K562 (cell line): Measurements from ENCODE around the gene PKLR. TPM values are rescaled to one million over a fixed set of nuclear protein-coding genes. Genes with fewer than 3 reads are reported as not detected.

Experiments
- ATF1 ChIP-seq, 2 experiments: fragments of 450-650 bp in 1 of 2; IDR thresholded peaks; 2 replicates each; pipeline ENCODE4 v1.6.1; 2016; ENCODE audit warnings: missing compliant biosample characterization in 1 of 2, missing genetic modification characterization in 1 of 2
- BRD9 ChIP-seq: fragments of 450-650 bp; IDR thresholded peaks from 2 replicates; pipeline ENCODE4 v1.6.1; 2018; ENCODE audit warnings: low read depth; ENCODE audit not compliant: partially characterized antibody
- BRF2 ChIP-seq: IDR thresholded peaks from 3 replicates; pipeline ENCODE4 v1.6.1; 2011; ENCODE audit warnings: borderline replicate concordance, mild to moderate bottlenecking; ENCODE audit not compliant: insufficient read length, insufficient read depth
- CBX1 ChIP-seq: sonication (generic); IDR thresholded peaks from 2 replicates; pipeline ENCODE4 v1.6.1; 2016; ENCODE audit warnings: antibody characterized with exemption, low read depth, mild to moderate bottlenecking
- FOXA1 ChIP-seq: fragments of 450-650 bp; IDR thresholded peaks from 2 replicates; pipeline ENCODE4 v1.6.1; 2016; ENCODE audit warnings: mild to moderate bottlenecking, borderline replicate concordance
- GMEB1 ChIP-seq: fragments of 250-450 bp; sonication (Bioruptor Pico); IDR thresholded peaks from 2 replicates; pipeline ENCODE4 v1.4.0; 2020; ENCODE audit warnings: mild to moderate bottlenecking
- HDGF ChIP-seq: fragments of 450-650 bp; IDR thresholded peaks from 2 replicates; pipeline ENCODE4 v1.6.1; 2016
- PML ChIP-seq: IDR thresholded peaks from 2 replicates; pipeline ENCODE4 v1.6.1; 2012; ENCODE audit warnings: low read length, inconsistent platforms
- PREB ChIP-seq: sonication (generic); formaldehyde crosslinking; IDR thresholded peaks from 2 replicates; pipeline ENCODE4 v1.8.1; 2023; ENCODE audit warnings: mild to moderate bottlenecking, missing genetic modification reagents
- PTRF ChIP-seq: fragments of 450-650 bp; IDR thresholded peaks from 2 replicates; pipeline ENCODE4 v1.6.1; 2016; ENCODE audit warnings: mild to moderate bottlenecking, missing genetic modification characterization, missing compliant biosample characterization
- RBM17 ChIP-seq: fragments of 200-400 bp; formaldehyde crosslinking; IDR thresholded peaks from 2 replicates; pipeline ENCODE4 v1.6.1; 2017; ENCODE audit warnings: low read depth, mild to moderate bottlenecking, low read length, borderline replicate concordance
- SIN3B ChIP-seq: fragments of 450-650 bp; IDR thresholded peaks from 2 replicates; pipeline ENCODE4 v1.6.1; 2017; ENCODE audit warnings: low read depth, mild to moderate bottlenecking, moderate library complexity
- SLC30A9 ChIP-seq: fragments of 250-450 bp; sonication (Bioruptor Pico); IDR thresholded peaks from 2 replicates; pipeline ENCODE4 v1.8.0; 2022; ENCODE audit warnings: mild to moderate bottlenecking, moderate library complexity
- ZBED1 ChIP-seq: IDR thresholded peaks from 2 replicates; pipeline ENCODE4 v1.6.1; 2014
- ZBTB11 ChIP-seq, 3 experiments: fragments of 200-800 bp in 1 of 3; fragments of 250-450 bp in 1 of 3; fragments of 450-650 bp in 1 of 3; sonication (Bioruptor Pico) in 1 of 3; sonication (Bioruptor generic) in 1 of 3; formaldehyde crosslinking in 1 of 3; IDR thresholded peaks; 2 replicates each; pipeline versions ENCODE4 v1.6.1 to v1.8.0; 2016 to 2022; ENCODE audit warnings: mild to moderate bottlenecking in 2 of 3, missing genetic modification characterization in 2 of 3, missing compliant biosample characterization in 1 of 3, moderate library complexity in 1 of 3
- ZEB2 ChIP-seq: fragments of 450-650 bp; IDR thresholded peaks from 2 replicates; pipeline ENCODE4 v1.6.1; 2016
- ZNF511 ChIP-seq: sonication (generic); formaldehyde crosslinking; IDR thresholded peaks from 2 replicates; pipeline ENCODE4 v1.8.0; 2022; ENCODE audit warnings: mild to moderate bottlenecking, missing genetic modification reagents
- ZNF778 ChIP-seq: fragments of 450-650 bp; formaldehyde crosslinking; IDR thresholded peaks from 2 replicates; pipeline ENCODE4 v1.4.0; 2020; ENCODE audit warnings: mild to moderate bottlenecking, moderate library complexity
- polyA plus RNA-seq, 8 experiments: library from polyadenylated mRNA; depleted of rRNA in 4 of 8; stranded (reverse) in 5 of 8; unstranded in 3 of 8; fragments of >200 nt; fragmentation: Nextera tagmentation in 2 of 8; fragmentation: Illumina TruSeq in 1 of 8; extraction: Ambion mirVana in 2 of 8; extraction: Trizol in 1 of 8; gene quantifications; 2 replicates each; pipeline versions ENCODE4 v1.2.1 to v1.2.3, GENCODE V29; 2011 to 2014; ENCODE audit warnings: inconsistent platforms in 1 of 8, missing spikeins in 1 of 8
- total RNA-seq, 7 experiments: library from RNA; depleted of rRNA in 6 of 7; stranded (reverse); fragments of >200 nt in 6 of 7; fragmentation: Illumina TruSeq in 2 of 7; extraction: Trizol in 2 of 7; gene quantifications; 2 replicates each; pipeline versions ENCODE4 v1.2.1 to v1.2.3, GENCODE V29; 2011 to 2021; ENCODE audit warnings: low replicate concordance in 1 of 7

PKLR gene
- total and polyA plus RNA-seq, 9 of the 15 experiments (the other 6 are each of a cell fraction or from before 2014, with no cell fraction given), result 10.7 to 78.4 (median 38.2) TPM

GRCh38 chr1:155307247-155307740 is 6.1 kb upstream of the PKLR start (continued):
- peak in 1 of 3 experiments; percentile 66; a peak in 2 of 6 replicates for TF ChIP-seq ZBTB11 (CRISPR knock-in tag; IDR thresholded peaks at IDR 0.05)
- TF ChIP-seq ZNF511 (CRISPR knock-in tag), result no peak
- TF ChIP-seq PREB (CRISPR knock-in tag), result no peak
- no peak for TF ChIP-seq BRD9
- TF ChIP-seq RBM17, result no peak
- no peak for TF ChIP-seq ZBED1
- TF ChIP-seq ZEB2, result no peak
- no peak for TF ChIP-seq PML
- no peak for TF ChIP-seq HDGF
- TF ChIP-seq CBX1, result no peak
- TF ChIP-seq FOXA1, result no peak
- TF ChIP-seq ATF1 (CRISPR knock-in tag; IDR thresholded peaks at IDR 0.05), result no peak
- peak; percentile 75 for TF ChIP-seq ATF1 (tag; IDR thresholded peaks at IDR 0.05)
- TF ChIP-seq BRF2, result no peak
- TF ChIP-seq PTRF (tag), result peak; percentile 97
- TF ChIP-seq SIN3B, result no peak
- no peak for TF ChIP-seq SLC30A9 (CRISPR knock-in tag)
- no peak for TF ChIP-seq ZNF778 (CRISPR knock-in tag)
- TF ChIP-seq GMEB1 (CRISPR knock-in tag), result peak; percentile 82
